ENCODE measurements around the gene SLCO1B1. TPM values are rescaled to one million over a fixed set of nuclear protein-coding genes. Genes with fewer than 3 reads are reported as not detected.

SLCO1B1 gene
- total RNA-seq, 1 experiment from 2014 or later: 0.32 TPM

GRCh38 chr12:21220266-21220665, 89.3 kb downstream of the SLCO1B1 start:
- no peak overlapping the region for H2AFZ ChIP-seq (ENCODE audit: low read depth, low read length, poor library complexity, severe bottlenecking)
- ATAC-seq (no peak), DNase-seq (ENCODE audit: low read depth, low spot score) (no peak)
- H4K20me1 ChIP-seq (ENCODE audit: insufficient read depth): no peaks in the 10 kb centered on the region
- no peaks in the 10 kb centered on the region for H3K4me1 ChIP-seq (ENCODE audit: control insufficient read depth in 1 of 2, insufficient read depth in 2 of 2, low read length in 2 of 2)
- no TSS peak for BruUV-seq (replicated peaks)
- no peak overlapping the region for H3K4me3 ChIP-seq (replicated peaks in 1 of 2; ENCODE audit: low read depth in 1 of 2, low read length in 2 of 2)
- ChIA-PET RAD21 (ENCODE audit: low non-redundant PET in 1 of 2, low total read pairs in 2 of 2, uncharacterized antibody in 2 of 2, unreplicated experiment in 2 of 2) (no interaction called here), CTCF (no interaction called here), POLR2A (no interaction called here)
- no peak overlapping the region for H3K4me2 ChIP-seq (ENCODE audit: low read length)
- intact Hi-C loops (cut with micrococcal nuclease): no loop called here
- H3K27me3 ChIP-seq (ENCODE audit: insufficient read depth, low read length): no peaks in the 10 kb centered on the region
- no peaks in the 10 kb centered on the region for H3K9me2 ChIP-seq (ENCODE audit: insufficient read depth)
- no peak for TF ChIP-seq SRF (IDR thresholded peaks at IDR 0.05; ENCODE audit: low read depth)
- no peak for TF ChIP-seq MAX (IDR thresholded peaks at IDR 0.05)
- no peak for TF ChIP-seq YY1 (IDR thresholded peaks at IDR 0.05; ENCODE audit: extremely low read depth, insufficient replicate concordance, low read depth, low read length)
- no peak for TF ChIP-seq ATF3 (IDR thresholded peaks at IDR 0.05)
- TF ChIP-seq CBX3 (IDR thresholded peaks at IDR 0.05; ENCODE audit: low read depth): no peak
- TF ChIP-seq SP1 (IDR thresholded peaks at IDR 0.05; ENCODE audit: low read depth): no peak
- TF ChIP-seq POLR2A (IDR thresholded peaks at IDR 0.05; ENCODE audit: borderline replicate concordance, extremely low read depth, insufficient read depth, insufficient read length): no peak
- TF ChIP-seq REST (IDR thresholded peaks at IDR 0.05; ENCODE audit: low read depth): no peak
- no peak for TF ChIP-seq RAD21 (IDR thresholded peaks at IDR 0.05; ENCODE audit: low read depth)
- TF ChIP-seq CTCF (IDR thresholded peaks at IDR 0.05 in 2 of 3, conservative IDR thresholded peaks at IDR 0.05 in 1 of 3; ENCODE audit: borderline replicate concordance in 1 of 3, insufficient read depth in 1 of 3, low read depth in 2 of 3, low read length in 2 of 3): no peak
- TF ChIP-seq ZBTB33 (IDR thresholded peaks at IDR 0.05; ENCODE audit: extremely low read depth, insufficient replicate concordance, low read length): no peak
- TF ChIP-seq FOSL1 (IDR thresholded peaks at IDR 0.05; ENCODE audit: low read depth): no peak
- TF ChIP-seq EZH2phosphoT487 (IDR thresholded peaks at IDR 0.05; ENCODE audit: borderline replicate concordance): no peak
- no peak for TF ChIP-seq EZH2 (IDR thresholded peaks at IDR 0.05)
- no peaks in the 10 kb centered on the region for H3K36me3 ChIP-seq (ENCODE audit: control insufficient read depth in 1 of 2, insufficient read depth in 2 of 2, low read length in 2 of 2)
- H3K9me3 ChIP-seq (ENCODE audit: control insufficient read depth in 1 of 2, insufficient read depth in 1 of 2, low read depth in 1 of 2, low read length in 2 of 2): no peaks in the 10 kb centered on the region
- no peaks in the 10 kb centered on the region for H3K79me2 ChIP-seq (ENCODE audit: insufficient read depth, low read length)
- H3K27ac ChIP-seq (ENCODE audit: low read depth, low read length): no peak overlapping the region
- no peak overlapping the region for H3K9ac ChIP-seq (ENCODE audit: low read length)
